NCI-H446 (cell line): ENCODE data around the gene CD68.
"Not testable (repeated sequence)": the region's sequence is repeated elsewhere in the genome, so short reads cannot be mapped to it uniquely, and the experiment has no call there.

ENCODE experiments used
- DNase-seq, 2 experiments: peaks; one replicate each; lab custom pipeline; 2025; lab: John Stamatoyannopoulos, UW

CD68 gene

DNA sequence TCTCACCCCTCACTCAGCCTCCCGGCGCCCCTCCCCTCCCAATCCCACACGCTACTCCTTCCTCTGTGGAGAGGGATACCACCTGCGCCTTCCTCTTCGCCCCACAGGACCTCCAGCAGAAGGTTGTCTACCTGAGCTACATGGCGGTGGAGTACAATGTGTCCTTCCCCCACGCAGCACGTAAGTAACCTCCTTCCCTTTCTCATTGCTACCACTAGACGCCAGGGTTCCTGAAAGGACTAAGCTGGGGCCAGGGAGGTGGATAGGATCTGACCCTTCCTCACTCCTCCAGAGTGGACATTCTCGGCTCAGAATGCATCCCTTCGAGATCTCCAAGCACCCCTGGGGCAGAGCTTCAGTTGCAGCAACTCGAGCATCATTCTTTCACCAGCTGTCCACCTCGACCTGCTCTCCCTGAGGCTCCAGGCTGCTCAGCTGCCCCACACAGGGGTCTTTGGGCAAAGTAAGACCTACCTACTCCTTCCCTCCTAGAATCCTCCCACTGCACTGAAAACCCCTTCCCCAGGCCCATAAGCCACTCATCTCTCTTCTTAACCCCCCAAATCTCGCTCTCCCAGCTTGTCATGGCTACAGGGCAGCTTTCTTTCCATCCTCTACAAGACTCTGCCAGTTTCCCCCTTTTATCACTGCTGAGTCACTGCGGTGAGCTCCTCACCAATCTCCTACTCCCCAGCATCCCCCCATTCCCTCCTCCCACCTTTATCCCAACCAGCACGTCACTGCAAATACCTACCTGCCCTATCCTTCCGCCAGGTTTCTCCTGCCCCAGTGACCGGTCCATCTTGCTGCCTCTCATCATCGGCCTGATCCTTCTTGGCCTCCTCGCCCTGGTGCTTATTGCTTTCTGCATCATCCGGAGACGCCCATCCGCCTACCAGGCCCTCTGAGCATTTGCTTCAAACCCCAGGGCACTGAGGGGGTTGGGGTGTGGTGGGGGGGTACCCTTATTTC lies 1.5 kb downstream of the CD68 start:
- no peak for DNase-seq

DNA sequence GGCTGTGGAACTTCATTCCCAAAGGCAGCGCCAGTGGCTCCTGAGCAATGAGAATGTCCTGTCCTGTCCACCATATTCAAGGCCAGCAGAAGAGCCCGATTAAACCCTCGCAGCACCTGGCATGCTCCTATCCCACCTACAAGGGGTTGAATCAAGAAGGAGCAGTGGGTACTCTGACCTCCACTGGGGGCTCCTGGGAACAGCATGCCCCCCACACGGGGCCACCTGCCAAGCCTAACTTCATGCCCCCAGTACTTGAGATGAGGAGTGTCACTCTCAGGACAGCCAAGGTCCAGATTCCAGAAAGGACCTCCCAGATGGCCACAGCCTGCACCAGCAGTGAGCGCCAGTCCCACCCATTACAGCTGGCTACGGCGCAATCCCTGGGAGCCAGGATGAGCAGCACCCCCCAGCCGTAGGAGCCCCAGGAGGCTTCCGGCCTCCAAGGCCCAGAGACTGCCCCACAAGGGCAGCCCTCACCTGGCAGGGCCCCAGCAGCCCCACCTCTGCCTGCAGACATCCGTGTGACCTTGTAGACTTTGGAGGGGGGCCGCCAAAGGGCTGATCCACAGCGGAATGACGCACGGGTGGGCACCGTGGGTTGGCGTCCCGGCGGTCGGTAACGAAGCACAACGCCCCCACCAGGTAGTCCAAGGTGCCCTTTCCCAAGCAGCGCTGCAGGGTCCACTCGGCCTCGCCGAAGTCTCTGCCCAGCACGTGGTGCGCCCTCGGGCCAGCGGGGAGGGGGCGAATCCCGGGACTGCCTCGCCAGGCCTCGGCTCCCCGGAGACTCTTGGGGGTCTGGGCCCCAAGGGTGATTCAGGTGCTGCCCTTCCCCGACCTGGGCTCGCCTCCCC lies 3.2 kb downstream of the CD68 start:
- DNase-seq, result peak in 1 of 2 experiments; percentile 61

DNA sequence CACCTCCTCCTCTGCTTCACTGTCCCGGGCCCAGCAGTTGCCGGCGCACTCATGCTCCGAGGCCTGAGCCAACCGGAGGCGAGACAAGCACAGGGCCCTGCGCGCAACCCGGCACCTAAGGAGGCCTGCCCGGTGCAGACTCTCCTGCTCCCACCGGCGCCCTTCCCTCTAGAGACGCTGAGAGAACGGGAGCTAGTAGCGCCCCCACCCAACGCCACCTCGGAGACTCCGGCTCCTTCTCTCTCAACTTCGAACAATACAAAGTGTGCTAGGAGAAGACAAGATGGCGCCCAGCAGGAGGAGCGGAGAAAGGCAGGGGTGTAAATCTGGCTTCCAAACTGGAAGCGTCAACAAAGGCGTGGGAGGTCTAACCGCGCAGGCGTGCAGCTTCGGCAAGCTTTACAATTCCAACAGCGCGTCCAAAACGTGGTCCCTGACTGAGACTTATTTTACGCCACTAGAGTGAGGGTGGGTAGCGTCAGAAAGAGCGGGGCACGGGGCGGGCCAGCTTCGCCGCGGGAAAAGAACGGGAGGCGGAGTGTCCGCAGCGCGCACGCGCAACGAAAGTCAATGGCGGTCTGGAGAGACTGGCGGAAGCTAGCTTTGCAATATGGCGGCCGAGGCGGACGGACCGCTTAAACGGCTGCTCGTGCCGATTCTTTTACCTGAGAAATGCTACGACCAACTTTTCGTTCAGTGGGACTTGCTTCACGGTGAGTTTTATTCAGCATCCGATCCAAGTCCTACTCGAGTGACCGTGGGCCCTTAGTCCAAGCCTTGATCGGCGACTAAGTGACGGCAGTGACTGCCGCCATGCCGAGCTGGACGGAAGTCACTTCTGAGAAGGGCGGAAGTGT lies 4.0 kb downstream of the CD68 start, which contains the start of gene MPDU1:
TSS of gene MPDU1 (plus strand) at position 600 of the 857 bp plus-strand sequence. CDS start at position 611, 11 bp downstream.
- DNase-seq, result peak; percentile 96 to 98

DNA sequence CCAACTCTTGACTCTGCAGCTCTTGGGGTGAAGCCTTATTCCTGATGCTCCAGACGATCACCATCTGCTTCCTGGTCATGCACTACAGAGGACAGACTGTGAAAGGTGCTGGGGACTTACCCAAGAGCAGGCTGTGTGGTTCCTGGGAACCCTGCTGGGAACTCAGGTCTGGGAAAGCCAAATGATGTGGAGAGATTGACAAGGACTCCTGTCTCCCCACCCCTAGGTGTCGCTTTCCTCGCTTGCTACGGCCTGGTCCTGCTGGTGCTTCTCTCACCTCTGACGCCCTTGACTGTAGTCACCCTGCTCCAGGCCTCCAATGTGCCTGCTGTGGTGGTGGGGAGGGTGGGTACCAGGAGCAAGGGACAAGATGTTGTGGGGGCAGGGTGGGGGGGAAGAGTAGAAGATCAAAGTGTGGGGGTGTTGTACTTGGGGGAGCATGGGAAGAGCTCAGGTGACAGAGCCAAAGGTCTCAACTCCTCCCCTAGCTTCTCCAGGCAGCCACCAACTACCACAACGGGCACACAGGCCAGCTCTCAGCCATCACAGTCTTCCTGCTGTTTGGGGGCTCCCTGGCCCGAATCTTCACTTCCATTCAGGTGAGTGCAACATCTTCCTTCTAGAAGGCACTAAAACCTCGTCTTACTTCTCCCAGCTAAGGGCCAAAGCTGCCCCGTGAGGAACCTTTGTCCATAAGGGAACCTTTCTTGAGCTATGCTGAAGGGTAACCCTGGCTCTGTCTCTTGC lies 7.4 kb downstream of the CD68 start:
- no peak for DNase-seq

DNA sequence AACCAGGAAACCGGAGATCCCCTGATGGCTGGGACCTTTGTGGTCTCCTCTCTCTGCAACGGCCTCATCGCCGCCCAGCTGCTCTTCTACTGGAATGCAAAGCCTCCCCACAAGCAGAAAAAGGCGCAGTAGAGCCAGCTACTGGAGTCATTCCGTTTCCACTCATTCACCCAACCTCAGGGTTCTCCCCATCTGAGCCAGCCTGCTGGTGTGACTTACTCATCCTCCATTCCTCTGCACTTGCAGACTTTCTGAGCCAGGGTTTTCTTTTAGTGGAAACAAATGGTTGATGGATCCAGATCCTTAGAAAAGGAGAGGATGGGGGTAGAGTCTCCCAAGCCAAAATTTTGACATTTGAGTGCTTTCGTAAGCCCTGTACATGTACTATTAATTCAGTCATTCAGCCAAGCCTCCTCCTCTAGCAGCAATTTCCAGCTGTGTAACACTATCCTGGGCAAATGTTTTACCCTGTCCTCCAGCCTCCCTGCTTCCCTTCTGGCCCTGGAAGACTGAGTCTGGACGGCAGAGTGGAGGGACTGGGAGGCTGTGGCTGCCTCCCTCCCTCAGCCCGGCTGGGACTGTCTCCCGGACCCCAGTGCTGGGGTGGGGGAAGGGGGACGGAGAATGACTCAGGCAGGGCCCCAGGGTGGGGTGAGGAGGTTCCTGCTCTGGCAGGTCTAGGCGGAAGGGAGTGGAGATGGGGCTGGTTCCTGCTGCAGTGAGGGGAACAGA lies 8.1 kb downstream of the CD68 start:
- no peak for DNase-seq

DNA sequence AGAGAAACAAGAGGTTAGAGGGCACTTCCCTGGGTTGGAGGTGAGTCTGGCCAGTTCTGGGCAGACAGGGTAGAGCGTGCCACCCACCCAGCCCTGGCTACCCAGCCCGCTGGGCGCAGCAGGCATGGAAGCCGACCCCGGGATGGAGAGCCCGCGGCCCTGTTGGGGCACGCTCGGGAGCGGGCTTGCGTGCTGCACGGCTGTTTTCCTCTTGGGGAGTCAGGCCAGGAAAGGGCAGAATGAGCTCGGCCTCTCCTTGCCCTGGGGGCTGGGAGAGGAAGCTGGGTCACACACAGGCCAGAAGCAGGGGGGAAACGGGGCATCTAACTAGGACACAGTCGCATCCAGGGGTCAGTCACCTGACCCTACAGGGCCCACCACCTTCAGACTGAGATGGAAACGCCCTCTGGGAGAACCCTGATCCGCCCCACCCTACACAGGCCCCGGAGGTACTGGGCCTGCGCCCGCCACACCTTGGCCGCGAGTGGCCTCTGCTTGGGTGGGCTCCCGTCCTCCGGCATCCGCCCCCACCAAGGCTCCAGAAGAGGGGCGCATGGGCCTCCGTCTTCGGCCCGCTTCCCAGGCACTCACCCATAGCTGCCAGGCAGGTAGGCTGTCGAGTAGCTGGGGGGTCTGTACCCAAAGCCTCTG lies 9.2 kb downstream of the CD68 start:
- no peak for DNase-seq

DNA sequence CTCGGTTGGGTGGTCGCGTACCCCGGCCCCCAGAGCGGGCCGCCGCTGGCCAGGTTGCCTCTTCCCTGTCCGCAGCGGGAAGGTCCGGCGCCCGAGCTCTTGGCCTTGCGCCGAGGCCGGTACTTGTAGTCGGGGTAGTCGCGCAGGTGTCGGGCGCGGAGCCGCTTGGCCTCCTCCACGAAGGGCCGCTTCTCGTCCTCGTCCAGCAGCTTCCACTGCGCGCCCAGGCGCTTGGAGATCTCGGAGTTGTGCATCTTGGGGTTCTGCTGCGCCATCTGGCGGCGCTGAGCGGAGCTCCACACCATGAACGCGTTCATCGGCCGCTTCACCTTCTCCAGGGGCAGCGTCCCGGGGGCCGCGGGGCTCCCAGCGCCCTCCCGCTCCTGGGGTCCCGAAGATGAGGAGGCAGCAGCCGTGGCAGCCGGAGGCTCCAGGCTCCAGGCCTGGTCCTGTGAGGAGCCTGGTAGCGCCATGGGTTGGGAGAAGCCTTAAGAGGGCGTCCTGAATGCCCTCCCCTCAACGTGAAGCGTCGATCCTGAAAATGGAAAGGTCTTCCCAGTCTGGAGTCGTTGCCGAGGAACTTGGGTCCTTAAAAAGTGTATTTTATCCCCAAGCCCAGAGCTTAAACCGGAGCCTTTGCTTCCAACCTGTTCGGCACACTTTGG lies 9.9 kb downstream of the CD68 start:
- no peak for DNase-seq

DNA sequence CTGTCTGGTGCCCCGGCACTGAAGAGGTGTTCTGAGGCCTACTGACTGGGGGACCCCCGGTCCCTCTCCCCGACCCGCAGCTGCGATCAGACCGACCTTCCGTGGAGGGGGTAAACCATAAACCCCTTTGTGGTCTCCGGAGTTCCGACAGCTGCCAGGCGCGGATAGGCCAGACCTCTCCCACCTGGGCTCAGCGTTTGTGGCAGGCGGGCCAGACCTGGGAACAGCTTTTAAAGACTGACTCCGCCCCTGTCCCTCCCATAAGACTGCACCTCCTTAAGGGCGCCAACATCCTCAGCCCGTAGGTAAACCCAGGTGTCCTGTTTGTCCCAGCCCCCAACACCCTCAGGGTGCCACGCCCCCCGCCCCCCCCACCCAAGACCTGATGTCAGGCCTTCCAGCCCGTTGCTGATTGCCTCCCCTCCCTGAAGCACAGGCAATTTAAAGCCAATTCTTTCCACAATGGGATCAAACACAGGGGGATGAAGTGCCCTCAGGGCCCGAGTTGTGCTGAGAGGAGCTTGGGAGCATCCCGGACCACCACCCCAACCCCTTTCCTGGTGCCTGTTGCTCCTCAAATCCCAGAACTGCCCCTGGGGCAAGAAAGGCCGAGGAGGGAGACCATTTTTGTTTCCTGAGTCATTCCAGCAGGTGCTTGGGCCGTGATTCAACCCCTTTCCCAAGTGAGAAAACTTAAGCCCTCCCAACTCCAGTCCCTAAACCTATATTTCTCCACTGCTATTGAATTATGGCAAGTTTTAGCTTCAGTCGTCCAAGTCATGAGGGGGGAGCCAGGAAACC lies 10.7 kb downstream of the CD68 start, which contains the start of gene SOX15:
TSS of gene SOX15 (minus strand) at position 204 of the 801 bp plus-strand sequence. CDS start 418 bp downstream, outside the sequence.
- DNase-seq, result no peak

DNA sequence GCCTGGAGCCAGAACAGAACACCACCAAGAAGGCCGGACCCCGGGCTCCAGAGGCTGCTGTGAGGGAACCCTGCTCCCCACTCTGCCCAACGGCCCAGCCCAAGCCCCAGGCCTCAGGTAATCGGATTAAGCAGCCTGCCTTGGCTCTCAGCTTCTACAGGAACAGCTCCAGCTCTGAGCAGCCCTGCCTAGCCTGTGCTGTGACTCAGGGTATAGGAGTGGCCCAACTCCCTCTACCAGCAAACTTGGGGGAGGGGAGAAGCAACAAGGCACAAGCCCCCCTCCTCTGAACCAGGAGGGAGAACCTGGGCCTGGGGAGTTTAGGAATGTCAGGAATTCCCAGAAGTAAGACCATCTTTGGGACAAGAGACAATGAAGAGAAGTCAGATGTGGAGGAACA lies 11.3 kb downstream of the CD68 start:
- DNase-seq, result no peak

DNA sequence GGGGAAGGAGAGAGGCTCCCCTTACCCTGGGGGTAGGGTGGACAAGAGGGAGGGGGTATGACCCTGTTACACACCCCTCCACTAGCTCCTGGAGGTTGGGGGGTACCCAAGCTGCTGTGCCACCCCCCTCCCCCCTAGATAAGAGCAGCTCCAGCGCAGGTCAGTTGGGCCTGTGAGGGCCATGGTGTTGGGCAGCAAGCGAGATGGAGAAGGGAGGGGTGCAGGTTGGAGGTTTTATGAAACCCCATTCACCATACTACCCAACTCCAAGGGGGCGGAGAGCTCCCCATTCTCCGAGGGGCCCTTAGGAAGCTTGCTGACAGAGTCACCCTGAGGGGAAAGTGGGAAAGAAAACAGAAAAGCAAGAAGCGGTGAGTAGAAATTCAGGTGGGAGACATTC lies 12.2 kb downstream of the CD68 start:
- DNase-seq, result no peak

DNA sequence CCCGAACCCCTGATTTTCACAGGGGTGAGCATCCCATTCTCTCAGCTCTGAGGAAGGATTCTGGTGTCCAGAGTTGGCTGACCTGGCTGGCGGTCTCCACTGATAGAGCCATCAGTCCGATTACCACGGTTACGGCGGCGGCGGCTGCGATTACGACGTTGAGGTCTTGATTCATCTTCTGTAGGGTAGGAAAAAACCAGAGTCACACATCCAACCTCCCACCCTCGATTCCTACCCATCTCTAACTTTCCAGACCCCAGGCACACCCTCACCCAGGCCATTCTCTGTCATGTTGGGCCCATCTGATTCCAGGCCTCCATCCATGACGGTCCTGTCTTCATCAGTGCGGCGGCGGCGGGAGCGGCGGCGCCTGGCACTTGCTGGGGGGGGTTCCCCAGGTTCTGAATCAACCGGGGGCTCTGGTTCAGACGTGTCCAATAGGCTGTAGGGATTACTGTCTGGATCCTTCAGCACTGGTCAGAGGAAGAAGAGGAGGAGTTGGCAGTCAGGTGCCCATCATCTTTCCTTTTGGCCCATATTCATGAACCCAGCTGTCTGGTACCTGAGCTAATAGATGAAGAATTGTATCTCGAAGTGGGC lies 13.1 kb downstream of the CD68 start:
- DNase-seq, result no peak

DNA sequence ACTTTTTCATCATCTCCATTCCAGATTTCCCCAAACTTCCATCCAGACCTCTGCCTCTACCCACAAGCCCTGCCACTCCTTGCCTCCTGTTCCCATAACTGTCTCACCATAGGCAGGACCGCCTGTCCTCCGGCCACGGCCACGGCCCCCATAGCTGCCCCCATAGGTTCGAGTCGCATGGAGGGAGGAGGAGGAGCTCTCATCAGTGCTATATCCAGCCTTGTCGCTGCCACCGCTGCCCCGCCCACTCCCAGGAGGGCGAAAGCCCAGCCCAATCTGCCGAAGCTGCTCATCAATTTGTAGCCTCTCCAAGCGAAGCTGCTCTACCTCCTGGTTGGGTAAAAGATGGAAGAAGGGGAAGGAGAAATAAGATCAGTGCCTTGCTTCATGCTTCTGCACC lies 13.9 kb downstream of the CD68 start:
- no peak for DNase-seq

DNA sequence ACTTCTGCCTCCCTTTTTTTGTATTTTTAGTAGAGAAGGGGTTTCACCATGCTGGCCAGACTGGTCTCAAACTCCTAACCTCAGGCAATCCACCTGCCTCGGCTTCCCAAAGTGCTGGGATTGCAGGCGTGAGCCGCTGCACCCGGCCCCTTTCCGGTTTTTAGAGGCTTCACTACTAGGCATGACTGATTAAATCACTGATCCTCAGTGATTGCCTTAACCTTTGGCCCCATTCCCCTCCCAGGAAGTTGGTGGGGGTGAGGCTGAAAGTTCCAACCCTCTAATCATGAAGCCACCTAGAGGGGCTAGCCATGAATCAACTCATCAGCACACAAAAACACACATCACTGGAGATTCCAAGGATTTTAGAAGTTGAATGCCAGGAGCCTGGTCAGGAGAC lies 18.1 kb downstream of the CD68 start:
- DNase-seq, result not testable (repeated sequence)

DNA sequence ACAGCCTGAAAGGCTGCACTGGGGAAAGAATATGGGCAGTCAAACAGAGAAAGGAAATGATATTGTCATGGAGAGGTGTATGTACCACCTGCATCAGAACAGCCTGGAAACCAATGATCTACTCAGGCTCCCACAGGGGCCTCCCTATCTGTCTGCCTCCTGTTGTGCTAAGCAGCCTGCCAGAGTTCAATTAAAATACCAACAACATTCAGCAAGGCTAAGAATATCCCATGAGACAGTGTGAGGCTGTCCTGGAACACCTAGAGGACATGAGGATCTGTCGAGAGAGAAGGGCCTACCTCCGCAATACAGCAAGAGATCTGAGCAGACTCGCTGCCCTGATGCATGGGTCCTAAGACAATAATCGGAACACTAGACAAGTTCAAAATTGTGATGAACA lies 26.8 kb downstream of the CD68 start:
- DNase-seq, result no peak

DNA sequence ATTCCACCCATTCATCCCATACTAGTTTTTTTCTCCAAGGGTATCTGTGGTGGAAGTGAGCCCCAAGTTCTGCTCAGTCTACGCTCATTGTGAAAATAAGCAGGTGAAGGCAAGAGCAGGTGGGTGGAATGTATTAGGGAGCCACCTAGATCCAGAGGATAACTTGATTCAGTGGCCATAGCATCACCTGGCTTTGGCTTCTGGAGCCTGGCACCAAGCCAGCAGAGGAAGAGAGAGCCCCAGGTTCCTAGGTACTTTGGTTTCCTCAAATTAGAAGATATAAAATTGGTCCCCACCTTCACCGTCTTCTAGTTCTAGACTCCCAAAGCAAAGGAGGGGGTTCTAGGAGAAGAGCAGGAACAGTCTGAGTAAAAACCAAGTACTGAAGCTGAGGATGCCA lies 31.2 kb downstream of the CD68 start:
- no peak for DNase-seq

DNA sequence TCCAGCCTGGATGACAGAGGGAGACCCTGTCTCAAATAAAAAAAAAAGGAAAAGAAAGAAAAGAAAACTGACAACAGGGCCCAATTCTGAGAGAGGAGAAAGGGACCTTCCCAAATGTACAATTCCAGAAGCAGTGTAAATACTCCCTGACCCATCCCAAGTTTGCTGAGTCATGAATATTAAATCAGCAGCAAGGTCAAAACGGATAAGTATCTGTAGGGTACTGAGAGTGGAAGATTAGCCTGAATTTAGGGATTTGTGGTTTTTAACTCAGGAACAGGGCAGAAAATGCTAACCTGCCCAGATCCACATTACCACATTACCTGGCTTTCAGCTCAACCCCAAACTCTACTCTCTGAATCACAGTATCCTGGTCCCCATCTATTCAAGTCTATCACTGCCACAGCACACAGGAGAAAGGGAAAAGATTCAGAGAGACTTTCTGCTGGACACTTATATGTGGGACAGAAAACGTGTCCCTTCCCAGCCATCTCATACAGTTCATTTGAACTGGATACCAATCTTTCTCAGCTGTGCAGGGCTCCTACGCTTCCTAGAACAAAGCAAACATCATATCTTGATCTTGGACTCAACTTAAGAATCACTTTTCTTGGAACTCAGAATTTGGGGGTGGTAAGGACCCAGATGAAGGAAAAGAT lies 32.3 kb downstream of the CD68 start:
- DNase-seq, result no peak

DNA sequence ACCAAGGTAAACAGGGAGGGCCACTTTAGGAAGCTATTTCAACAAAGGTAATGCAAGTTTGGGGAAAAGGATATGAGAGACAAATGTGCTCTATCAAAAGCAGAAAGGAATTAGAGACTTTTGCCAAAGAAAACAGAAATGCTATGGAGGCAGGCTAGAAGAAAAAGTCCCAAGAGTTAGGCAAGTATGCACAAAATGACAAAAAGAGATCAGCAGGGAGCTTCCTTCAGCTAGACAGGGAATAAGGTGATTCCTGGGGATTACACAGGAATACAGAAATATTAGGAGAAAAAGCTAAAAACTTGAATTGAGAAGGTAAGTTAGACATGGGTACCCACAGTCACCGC lies 32.8 kb downstream of the CD68 start:
- DNase-seq, result no peak
